ENCODE measurements around the gene ARAP1. TPM values are rescaled to one million over a fixed set of nuclear protein-coding genes. Genes with fewer than 3 reads are reported as not detected.

Gene ARAP1
- total RNA-seq, 1 donor, result 95.2 TPM

DNA sequence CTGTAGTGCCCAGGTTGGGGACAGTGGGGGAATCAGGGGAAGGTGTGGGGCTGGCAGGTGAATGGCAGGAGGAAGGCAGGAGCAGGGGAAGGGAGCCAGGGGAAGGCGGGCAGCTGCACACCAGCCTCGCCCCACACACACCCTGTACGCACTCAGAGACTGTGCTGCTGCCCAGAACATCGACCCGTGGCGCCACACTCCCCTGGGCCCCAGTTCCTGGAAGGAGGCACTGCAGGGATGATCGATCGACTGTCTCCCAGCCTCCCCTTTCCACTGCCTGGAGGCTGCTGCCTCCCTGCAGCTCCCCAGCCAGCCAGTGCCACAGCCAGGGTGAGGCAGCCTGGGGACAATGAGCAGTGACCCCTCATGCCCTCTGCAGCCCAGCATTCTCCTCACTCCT lies 97.2 kb downstream of the ARAP1 start:
- no peak overlapping the region for H2AFZ ChIP-seq (ENCODE audit: low read length)
- no peak overlapping the region for H3K27ac ChIP-seq (ENCODE audit: low read depth, low read length)
- H3K4me3 ChIP-seq (ENCODE audit: insufficient read depth, low read length), result no peak overlapping the region
- H3K4me1 ChIP-seq (ENCODE audit: insufficient read depth, low read length), result no peaks in the 10 kb centered on the region
- no peak for DNase-seq (ENCODE audit: insufficient read length, low spot score, missing footprints)
- H3K4me2 ChIP-seq (ENCODE audit: insufficient read depth, low read length), result no peak overlapping the region
- no peak for TF ChIP-seq CTCF (IDR thresholded peaks at IDR 0.05; ENCODE audit: extremely low read depth, low read depth, low read length)
- no peaks in the 10 kb centered on the region for H3K79me2 ChIP-seq (ENCODE audit: insufficient read depth, low read length)
- no peaks in the 10 kb centered on the region for H3K9me3 ChIP-seq (ENCODE audit: low read depth, low read length)
- no peaks in the 10 kb centered on the region for H3K36me3 ChIP-seq (ENCODE audit: insufficient read depth, low read length)
- no peaks in the 10 kb centered on the region for H4K20me1 ChIP-seq (ENCODE audit: insufficient read depth, low read length)
- peaks cover 33% of the 10 kb centered on the region for H3K27me3 ChIP-seq (ENCODE audit: insufficient read depth, low read length)

- Histone ChIP-seq H3K36me3 (ENCODE audit: insufficient read depth, low read length) (no peaks in the 10 kb centered on the region), H2AFZ (ENCODE audit: low read length) (no peak overlapping the region), H3K27ac (ENCODE audit: low read depth, low read length) (no peak overlapping the region), H3K9me3 (ENCODE audit: low read depth, low read length) (no peaks in the 10 kb centered on the region), H3K4me1 (ENCODE audit: insufficient read depth, low read length) (no peaks in the 10 kb centered on the region), H3K4me2 (ENCODE audit: insufficient read depth, low read length) (no peak overlapping the region), H4K20me1 (ENCODE audit: insufficient read depth, low read length) (no peaks in the 10 kb centered on the region), H3K4me3 (ENCODE audit: insufficient read depth, low read length) (no peak overlapping the region), H3K79me2 (ENCODE audit: insufficient read depth, low read length) (no peaks in the 10 kb centered on the region), H3K27me3 (ENCODE audit: insufficient read depth, low read length) (peaks cover 25% of the 10 kb centered on the region)
- no peak for TF ChIP-seq CTCF (IDR thresholded peaks at IDR 0.05; ENCODE audit: extremely low read depth, low read depth, low read length)
- DNase-seq (ENCODE audit: insufficient read length, low spot score, missing footprints), result no peak
These were observed 98.6 kb downstream of the ARAP1 start for GRCh38 chr11:72653649-72654048.

DNA sequence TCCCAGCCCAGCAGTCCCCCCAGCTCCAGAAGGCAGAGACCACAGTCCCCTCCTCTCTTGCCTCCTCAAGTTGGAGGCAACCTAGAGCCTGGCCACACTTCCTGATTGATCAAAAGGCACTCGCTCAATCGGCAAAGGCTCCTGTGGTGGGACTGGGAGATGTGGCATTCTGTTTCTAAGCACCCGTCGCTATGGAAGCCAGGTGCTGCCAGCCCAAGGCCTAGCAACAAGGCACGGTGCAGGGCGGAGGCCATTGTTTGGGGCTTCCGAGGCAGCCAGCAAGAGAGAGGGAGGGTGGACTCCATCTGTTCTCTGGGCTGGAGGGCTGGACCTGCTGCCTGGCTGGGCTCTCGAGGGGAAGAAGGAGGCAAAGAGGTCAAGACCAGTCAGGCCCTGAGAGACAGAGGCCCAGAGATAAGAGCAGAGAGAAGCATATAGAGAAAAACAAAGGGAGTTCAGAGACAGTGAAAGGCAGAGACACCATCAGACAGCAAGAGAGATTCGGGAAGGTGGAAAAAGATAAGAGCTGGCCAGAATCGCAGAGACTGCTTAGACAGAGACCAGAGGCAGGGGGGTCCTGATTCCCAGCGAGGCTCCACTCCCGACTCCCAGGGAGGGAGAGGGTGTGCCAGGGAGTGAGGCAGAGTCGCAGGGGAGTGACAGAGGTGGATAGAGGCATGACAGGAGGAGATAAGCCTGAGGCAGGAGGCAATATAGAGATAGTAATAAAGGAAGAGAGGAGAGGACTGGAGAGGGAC lies 99.2 kb downstream of the ARAP1 start:
- H3K79me2 ChIP-seq (ENCODE audit: insufficient read depth, low read length), result no peaks in the 10 kb centered on the region
- no peak for TF ChIP-seq CTCF (IDR thresholded peaks at IDR 0.05; ENCODE audit: extremely low read depth, low read depth, low read length)
- no peaks in the 10 kb centered on the region for H3K36me3 ChIP-seq (ENCODE audit: insufficient read depth, low read length)
- H4K20me1 ChIP-seq (ENCODE audit: insufficient read depth, low read length), result no peaks in the 10 kb centered on the region
- no peaks in the 10 kb centered on the region for H3K4me1 ChIP-seq (ENCODE audit: insufficient read depth, low read length)
- no peak overlapping the region for H3K4me3 ChIP-seq (ENCODE audit: insufficient read depth, low read length)
- H2AFZ ChIP-seq (ENCODE audit: low read length), result no peak overlapping the region
- H3K27ac ChIP-seq (ENCODE audit: low read depth, low read length), result no peak overlapping the region
- H3K4me2 ChIP-seq (ENCODE audit: insufficient read depth, low read length), result no peak overlapping the region
- no peaks in the 10 kb centered on the region for H3K9me3 ChIP-seq (ENCODE audit: low read depth, low read length)
- H3K27me3 ChIP-seq (ENCODE audit: insufficient read depth, low read length), result peaks cover 21% of the 10 kb centered on the region
- no peak for DNase-seq (ENCODE audit: insufficient read length, low spot score, missing footprints)

GRCh38 chr11:72652133-72652532 lies 100.1 kb downstream of the ARAP1 start:
- Histone ChIP-seq H3K4me1 (ENCODE audit: insufficient read depth, low read length) (no peaks in the 10 kb centered on the region), H3K4me2 (ENCODE audit: insufficient read depth, low read length) (no peak overlapping the region), H3K36me3 (ENCODE audit: insufficient read depth, low read length) (no peaks in the 10 kb centered on the region), H3K27ac (ENCODE audit: low read depth, low read length) (no peak overlapping the region), H3K27me3 (ENCODE audit: insufficient read depth, low read length) (peaks cover 18% of the 10 kb centered on the region), H2AFZ (ENCODE audit: low read length) (no peak overlapping the region), H3K4me3 (ENCODE audit: insufficient read depth, low read length) (no peak overlapping the region), H3K9me3 (ENCODE audit: low read depth, low read length) (no peaks in the 10 kb centered on the region), H4K20me1 (ENCODE audit: insufficient read depth, low read length) (no peaks in the 10 kb centered on the region), H3K79me2 (ENCODE audit: insufficient read depth, low read length) (no peaks in the 10 kb centered on the region)
- no peak for TF ChIP-seq CTCF (IDR thresholded peaks at IDR 0.05; ENCODE audit: extremely low read depth, low read depth, low read length)
- no peak for DNase-seq (ENCODE audit: insufficient read length, low spot score, missing footprints)

Data from osteoblast (primary cell).